Left ventricle myocardium inferior (tissue), 1 donor: ENCODE data around the gene TMEM120B. TPM values are rescaled to one million over a fixed set of nuclear protein-coding genes. Genes with fewer than 3 reads are reported as not detected.
A peak's percentile ranks its signal among the peaks of the same experiment; 100 is the strongest.

Experiments used
- DNase-seq: peaks from one replicate; pipeline ENCODE4 v3.0.0-alpha.2; 2020
- H3K27ac ChIP-seq: fragments of 200-600 bp; replicated peaks from 2 replicates; pipeline ENCODE4 v1.8.0; 2021
- H3K27me3 ChIP-seq: fragments of 200-600 bp; 2 replicates; pipeline ENCODE4 v1.8.0; 2021; ENCODE audit warnings: low read depth
- H3K36me3 ChIP-seq: fragments of 200-600 bp; 2 replicates; pipeline ENCODE4 v1.8.0; 2021
- H3K4me1 ChIP-seq: fragments of 200-600 bp; 2 replicates; pipeline ENCODE4 v1.8.0; 2021
- H3K4me3 ChIP-seq: fragments of 200-600 bp; 2 replicates; pipeline ENCODE4 v1.8.0; 2021; ENCODE audit warnings: mild to moderate bottlenecking, moderate library complexity
- H3K9me3 ChIP-seq: fragments of 200-600 bp; replicated peaks from 2 replicates; pipeline ENCODE4 v1.8.0; 2021
- CTCF ChIP-seq: fragments of 200-600 bp; IDR thresholded peaks from 2 replicates; pipeline ENCODE4 v1.8.0; 2021; ENCODE audit warnings: antibody characterized with exemption, mild to moderate bottlenecking, borderline replicate concordance
- intact Hi-C: fragments of 100-400 bp; cut with micrococcal nuclease; formaldehyde crosslinking; loops from one replicate; pipeline ENCODE4 v1.11.0; 2022
- total RNA-seq: library from RNA; stranded (reverse); fragmentation: NEBNext Ultra II Directional; extraction: Animal tissue kit (Norgen Biotek cat#: 25700); gene quantifications from one replicate; pipeline ENCODE4 v1.2.1, GENCODE V29; 2021
- donor health status: DM: no; HTN: yes; CAD: no; lungs with severe emphysema.

Gene TMEM120B
- total RNA-seq, 1 donor from 2014 or later: 9.2 TPM

DNA sequence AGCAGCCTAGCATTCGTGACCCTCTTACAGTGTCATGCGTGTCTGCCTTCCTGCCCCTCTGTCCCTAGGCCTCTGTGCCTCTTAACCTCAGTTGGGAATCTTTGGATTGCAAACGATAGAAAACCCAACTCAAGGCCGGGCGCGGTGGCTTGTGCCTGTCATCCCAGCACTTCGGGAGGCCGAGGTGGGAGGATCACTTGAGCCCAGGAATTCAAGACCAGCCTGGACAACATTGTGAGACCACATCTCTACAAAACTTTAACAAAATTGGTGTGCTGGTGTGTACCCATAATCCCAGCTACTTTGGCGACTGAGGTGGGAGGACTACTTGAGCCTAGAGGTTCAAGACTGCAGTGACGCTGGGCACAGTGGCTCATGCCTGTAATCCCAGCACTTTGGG lies 36.7 kb downstream of the TMEM120B start:
- Histone ChIP-seq H3K9me3 (no peaks in the 10 kb centered on the region), H3K27ac (peak overlapping the region; percentile 67), H3K36me3 (peaks cover 8% of the 10 kb centered on the region), H3K4me3 (no peak overlapping the region), H3K27me3 (no peaks in the 10 kb centered on the region), H3K4me1 (peaks cover 31% of the 10 kb centered on the region)
- intact Hi-C loops: no loop called here
- DNase-seq: no peak
- no peak for TF ChIP-seq CTCF

DNA sequence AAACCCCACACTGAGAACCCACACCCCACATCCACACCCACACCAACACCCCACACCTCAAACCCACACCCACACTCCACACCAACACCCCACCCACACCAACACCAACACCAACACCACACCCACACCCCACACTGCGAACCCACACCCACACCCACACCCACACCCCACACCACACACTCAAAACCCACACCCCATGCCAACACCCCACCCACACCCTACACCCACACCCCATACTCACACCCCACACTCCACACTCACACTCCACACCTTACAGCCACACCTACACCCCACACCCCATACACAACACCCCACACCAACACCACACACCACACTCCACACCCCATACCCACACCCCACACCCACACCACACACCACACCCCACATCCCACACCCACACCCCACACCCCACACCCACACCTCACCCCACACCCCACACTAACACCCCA lies 38.0 kb downstream of the TMEM120B start:
- no peaks in the 10 kb centered on the region for H3K9me3 ChIP-seq
- H3K27ac ChIP-seq: no peak overlapping the region
- H3K4me1 ChIP-seq: peaks cover 43% of the 10 kb centered on the region
- H3K36me3 ChIP-seq: peaks cover 8% of the 10 kb centered on the region
- H3K4me3 ChIP-seq: no peak overlapping the region
- no peak for TF ChIP-seq CTCF
- intact Hi-C loops: no loop called here
- DNase-seq: no peak
- no peaks in the 10 kb centered on the region for H3K27me3 ChIP-seq

GRCh38 chr12:121751034-121751433 lies 38.5 kb downstream of the TMEM120B start:
- Histone ChIP-seq H3K4me3 (no peak overlapping the region), H3K9me3 (no peaks in the 10 kb centered on the region), H3K27ac (no peak overlapping the region), H3K27me3 (no peaks in the 10 kb centered on the region), H3K36me3 (peaks cover 8% of the 10 kb centered on the region), H3K4me1 (peaks cover 43% of the 10 kb centered on the region)
- no peak for TF ChIP-seq CTCF
- DNase-seq: no peak
- intact Hi-C loops: no loop called here

DNA sequence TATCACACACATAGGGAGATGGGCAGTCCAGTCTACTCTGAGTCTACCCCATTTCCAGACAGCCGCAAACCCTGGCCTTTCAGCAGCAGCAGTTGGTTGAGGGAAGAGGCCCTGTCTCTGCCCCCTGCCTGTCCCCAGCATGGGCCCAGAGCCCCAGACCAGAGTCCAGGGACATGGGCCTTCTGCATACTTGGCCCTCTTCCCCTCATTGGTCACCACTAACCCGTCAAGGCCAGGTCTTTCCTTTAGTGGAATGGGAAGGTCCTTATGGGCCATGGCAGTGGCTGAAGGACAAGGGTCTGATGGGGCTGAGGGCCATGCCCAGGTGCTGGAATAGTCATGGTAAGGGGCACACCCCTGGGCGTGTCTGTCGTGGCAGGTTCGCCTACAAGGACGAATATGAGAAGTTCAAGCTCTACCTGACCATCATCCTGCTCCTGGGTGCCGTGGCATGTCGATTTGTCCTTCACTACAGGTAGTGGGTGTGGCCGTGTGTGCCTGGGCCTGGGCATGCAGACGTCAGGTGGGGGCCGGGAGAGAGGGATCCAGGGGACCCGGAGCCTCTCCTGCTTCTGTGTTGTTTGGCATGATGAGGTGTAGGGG lies 39.3 kb downstream of the TMEM120B start:
- TF ChIP-seq CTCF: no peak
- H3K9me3 ChIP-seq: no peaks in the 10 kb centered on the region

DNA sequence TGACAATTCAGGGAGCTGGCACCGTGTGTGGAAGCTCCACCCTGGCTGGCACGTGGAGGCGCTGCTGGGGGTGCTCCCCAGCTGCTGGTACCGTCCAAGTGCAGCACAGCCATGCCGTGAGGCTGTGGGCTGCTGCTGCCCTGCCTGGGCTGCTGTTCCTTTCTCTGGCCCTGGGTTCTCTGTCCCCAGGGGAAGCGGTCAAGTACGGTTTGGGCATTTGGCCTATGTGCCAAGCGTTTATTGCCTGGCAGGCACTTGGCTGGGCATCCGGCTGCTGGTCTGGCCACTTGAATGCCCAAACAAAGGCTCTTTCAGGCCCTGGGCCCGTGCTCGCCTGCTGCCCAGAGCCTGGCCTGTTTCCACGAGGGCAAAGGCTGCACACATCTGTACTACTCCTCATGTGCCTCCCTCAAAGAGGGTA lies 41.3 kb downstream of the TMEM120B start:
- Histone ChIP-seq H3K36me3 (peaks cover 8% of the 10 kb centered on the region), H3K9me3 (no peaks in the 10 kb centered on the region), H3K4me3 (no peak overlapping the region), H3K27ac (peak overlapping the region; percentile 85), H3K27me3 (no peaks in the 10 kb centered on the region), H3K4me1 (peaks cover 35% of the 10 kb centered on the region)
- intact Hi-C loops: no loop called here
- no peak for TF ChIP-seq CTCF
- DNase-seq: peak; percentile 69

More for the DNA sequence above, 39.3 kb downstream of the TMEM120B start:
- H3K27ac ChIP-seq: no peak overlapping the region
- H3K36me3 ChIP-seq: peaks cover 8% of the 10 kb centered on the region
- DNase-seq: no peak
- no peak overlapping the region for H3K4me3 ChIP-seq
- intact Hi-C loops: no loop called here
- no peaks in the 10 kb centered on the region for H3K27me3 ChIP-seq
- H3K4me1 ChIP-seq: peaks cover 43% of the 10 kb centered on the region
